ENCODE results near the gene RHO.
"Not testable (repeated sequence)": the region's sequence is repeated elsewhere in the genome, so short reads cannot be mapped to it uniquely, and the experiment has no call there.

RHO gene

DNA sequence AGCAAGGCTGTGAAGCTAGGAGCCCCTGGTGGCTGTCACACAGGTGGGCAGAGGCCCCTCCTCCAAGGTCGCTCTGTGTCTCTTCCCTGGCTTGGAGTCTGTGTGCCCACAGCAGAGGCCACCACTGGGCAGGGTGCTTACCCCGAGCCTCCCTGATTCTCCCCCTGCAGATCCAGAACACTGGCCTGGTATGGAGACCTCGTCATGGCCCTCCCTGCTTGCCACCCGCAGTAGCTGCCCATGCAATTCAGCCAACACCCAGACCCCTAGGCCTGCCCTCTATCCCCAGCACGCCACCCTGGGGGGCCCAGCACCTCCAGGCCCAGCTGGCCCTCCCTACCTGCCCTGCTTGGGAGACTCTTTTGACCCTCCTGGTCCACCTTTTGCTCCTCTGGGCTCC is 5.5 kb upstream of the RHO start:
- no peak for DNase-seq

DNA sequence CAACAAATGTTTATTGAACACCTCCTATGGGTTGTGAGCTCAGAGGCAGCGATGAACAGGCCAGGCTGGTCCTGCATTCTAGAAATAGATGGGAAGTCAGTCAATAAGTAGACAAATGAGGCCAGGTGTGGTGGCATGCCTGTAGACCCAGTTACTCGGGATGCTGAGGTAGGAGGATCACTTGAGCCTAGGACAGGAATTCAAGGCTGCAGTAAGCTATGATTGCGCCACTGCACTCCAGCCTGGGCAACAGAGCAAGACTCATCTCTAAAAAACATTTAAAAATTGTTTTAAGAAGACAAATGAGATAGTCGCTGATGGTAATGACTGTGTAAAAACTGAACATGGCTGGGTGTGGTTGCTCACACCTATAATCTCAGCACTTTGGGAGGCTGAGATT is 4.4 kb upstream of the RHO start:
- DNase-seq: no peak

DNA sequence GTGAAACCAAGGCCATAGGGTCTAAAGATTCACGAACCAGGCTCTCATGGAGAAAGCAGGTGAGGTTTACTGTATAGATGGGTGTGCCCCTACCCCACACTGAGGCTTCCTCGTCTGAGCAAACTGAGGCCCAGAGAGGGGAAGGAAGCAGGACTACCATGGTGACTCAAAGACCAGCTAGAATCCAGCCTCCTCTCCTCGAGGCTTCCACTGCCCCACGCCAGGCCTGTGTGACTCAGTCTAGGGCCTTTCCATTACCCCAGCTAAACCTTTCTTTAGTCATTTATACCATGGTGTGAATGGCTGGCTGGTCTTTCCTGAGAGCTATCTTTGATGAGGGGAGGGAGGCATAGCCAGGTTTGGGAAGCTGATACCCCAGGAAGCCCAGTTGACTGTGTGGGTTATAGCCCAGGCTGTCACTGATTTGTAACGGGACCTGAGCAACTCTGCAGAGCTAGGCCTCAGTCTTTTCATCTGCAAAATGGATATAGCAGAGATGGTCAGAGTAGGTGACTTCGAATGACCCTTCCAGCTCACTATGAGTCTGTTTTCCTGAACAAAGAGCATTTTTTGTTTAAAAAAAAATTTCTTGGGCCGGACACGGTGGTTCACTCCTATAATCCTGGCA is 3.0 kb upstream of the RHO start:
- DNase-seq: no peak

DNA sequence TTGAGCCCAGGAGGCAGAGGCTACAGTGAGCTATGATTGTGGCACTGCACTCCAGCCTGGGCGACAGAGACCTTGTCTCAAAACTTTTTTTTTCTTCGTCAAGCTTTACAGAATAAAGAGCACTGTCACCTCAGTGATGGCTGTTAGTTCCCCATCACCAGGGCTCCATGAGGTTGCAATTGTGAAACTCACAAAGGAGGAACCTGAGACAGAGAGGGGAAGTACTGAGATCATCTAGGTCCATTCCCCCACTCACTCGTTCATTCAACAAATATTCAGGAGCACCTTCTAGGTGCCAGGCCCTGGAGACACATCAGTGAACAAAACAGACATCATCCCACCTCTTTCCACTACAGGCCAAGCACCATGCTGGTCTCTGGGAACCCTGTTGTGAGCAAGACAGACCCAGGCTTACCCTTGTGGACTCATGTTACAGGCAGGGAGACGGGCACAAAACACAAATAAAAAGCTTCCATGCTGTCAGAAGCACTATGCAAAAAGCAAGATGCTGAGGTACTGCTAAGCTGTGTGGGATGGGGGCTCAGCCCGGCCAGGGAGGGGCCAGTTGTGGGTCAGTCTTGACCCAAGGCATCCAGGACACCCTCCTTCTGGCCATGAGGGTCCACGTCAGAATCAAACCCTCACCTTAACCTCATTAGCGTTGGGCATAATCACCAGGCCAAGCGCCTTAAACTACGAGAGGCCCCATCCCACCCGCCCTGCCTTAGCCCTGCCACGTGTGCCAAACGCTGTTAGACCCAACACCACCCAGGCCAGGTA is 2.1 kb upstream of the RHO start:
- DNase-seq: no peak

DNA sequence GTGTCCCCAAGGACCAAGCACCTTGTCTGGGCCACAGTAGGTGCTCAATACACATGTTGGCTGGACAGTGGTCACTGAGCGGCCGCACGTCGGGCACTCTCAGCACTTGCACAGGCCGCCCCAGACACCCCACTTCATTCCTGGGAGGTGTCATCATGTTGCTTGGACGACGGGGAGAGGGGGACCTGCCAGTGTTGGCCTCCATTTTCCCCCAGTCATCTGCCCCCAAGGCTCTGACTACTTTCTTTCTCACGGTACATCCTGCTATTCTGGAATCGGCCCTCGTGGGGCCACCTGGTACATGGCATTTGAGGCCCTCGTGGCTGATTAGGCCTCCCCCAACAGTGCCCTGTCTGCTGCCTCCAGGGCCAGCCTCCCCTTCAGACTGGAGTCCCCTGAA is 1.2 kb upstream of the RHO start:
- no peak for DNase-seq

DNA sequence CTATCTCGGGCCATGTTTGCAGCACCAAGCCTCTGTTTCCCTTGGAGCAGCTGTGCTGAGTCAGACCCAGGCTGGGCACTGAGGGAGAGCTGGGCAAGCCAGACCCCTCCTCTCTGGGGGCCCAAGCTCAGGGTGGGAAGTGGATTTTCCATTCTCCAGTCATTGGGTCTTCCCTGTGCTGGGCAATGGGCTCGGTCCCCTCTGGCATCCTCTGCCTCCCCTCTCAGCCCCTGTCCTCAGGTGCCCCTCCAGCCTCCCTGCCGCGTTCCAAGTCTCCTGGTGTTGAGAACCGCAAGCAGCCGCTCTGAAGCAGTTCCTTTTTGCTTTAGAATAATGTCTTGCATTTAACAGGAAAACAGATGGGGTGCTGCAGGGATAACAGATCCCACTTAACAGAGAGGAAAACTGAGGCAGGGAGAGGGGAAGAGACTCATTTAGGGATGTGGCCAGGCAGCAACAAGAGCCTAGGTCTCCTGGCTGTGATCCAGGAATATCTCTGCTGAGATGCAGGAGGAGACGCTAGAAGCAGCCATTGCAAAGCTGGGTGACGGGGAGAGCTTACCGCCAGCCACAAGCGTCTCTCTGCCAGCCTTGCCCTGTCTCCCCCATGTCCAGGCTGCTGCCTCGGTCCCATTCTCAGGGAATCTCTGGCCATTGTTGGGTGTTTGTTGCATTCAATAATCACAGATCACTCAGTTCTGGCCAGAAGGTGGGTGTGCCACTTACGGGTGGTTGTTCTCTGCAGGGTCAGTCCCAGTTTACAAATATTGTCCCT is 1.2 kb downstream of the RHO start:
- DNase-seq: no peak

DNA sequence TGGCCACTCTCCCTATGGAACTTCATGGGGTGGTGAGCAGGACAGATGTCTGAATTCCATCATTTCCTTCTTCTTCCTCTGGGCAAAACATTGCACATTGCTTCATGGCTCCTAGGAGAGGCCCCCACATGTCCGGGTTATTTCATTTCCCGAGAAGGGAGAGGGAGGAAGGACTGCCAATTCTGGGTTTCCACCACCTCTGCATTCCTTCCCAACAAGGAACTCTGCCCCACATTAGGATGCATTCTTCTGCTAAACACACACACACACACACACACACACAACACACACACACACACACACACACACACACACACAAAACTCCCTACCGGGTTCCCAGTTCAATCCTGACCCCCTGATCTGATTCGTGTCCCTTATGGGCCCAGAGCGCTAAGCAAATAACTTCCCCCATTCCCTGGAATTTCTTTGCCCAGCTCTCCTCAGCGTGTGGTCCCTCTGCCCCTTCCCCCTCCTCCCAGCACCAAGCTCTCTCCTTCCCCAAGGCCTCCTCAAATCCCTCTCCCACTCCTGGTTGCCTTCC is 1.9 kb downstream of the RHO start:
- DNase-seq: no peak

DNA sequence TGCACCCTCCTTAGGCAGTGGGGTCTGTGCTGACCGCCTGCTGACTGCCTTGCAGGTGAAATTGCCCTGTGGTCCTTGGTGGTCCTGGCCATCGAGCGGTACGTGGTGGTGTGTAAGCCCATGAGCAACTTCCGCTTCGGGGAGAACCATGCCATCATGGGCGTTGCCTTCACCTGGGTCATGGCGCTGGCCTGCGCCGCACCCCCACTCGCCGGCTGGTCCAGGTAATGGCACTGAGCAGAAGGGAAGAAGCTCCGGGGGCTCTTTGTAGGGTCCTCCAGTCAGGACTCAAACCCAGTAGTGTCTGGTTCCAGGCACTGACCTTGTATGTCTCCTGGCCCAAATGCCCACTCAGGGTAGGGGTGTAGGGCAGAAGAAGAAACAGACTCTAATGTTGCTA is 2.4 kb downstream of the RHO start:
- DNase-seq: no peak

DNA sequence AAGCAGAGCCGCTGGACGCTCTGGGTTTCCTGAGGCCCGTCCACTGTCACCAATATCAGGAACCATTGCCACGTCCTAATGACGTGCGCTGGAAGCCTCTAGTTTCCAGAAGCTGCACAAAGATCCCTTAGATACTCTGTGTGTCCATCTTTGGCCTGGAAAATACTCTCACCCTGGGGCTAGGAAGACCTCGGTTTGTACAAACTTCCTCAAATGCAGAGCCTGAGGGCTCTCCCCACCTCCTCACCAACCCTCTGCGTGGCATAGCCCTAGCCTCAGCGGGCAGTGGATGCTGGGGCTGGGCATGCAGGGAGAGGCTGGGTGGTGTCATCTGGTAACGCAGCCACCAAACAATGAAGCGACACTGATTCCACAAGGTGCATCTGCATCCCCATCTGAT is 3.3 kb downstream of the RHO start:
- no peak for DNase-seq

DNA sequence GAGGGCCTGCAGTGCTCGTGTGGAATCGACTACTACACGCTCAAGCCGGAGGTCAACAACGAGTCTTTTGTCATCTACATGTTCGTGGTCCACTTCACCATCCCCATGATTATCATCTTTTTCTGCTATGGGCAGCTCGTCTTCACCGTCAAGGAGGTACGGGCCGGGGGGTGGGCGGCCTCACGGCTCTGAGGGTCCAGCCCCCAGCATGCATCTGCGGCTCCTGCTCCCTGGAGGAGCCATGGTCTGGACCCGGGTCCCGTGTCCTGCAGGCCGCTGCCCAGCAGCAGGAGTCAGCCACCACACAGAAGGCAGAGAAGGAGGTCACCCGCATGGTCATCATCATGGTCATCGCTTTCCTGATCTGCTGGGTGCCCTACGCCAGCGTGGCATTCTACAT is 3.8 kb downstream of the RHO start:
- no peak for DNase-seq

DNA sequence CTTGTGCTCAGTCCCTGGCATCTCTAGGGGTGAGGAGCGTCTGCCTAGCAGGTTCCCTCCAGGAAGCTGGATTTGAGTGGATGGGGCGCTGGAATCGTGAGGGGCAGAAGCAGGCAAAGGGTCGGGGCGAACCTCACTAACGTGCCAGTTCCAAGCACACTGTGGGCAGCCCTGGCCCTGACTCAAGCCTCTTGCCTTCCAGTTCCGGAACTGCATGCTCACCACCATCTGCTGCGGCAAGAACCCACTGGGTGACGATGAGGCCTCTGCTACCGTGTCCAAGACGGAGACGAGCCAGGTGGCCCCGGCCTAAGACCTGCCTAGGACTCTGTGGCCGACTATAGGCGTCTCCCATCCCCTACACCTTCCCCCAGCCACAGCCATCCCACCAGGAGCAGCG is 5.0 kb downstream of the RHO start:
- no peak for DNase-seq

DNA sequence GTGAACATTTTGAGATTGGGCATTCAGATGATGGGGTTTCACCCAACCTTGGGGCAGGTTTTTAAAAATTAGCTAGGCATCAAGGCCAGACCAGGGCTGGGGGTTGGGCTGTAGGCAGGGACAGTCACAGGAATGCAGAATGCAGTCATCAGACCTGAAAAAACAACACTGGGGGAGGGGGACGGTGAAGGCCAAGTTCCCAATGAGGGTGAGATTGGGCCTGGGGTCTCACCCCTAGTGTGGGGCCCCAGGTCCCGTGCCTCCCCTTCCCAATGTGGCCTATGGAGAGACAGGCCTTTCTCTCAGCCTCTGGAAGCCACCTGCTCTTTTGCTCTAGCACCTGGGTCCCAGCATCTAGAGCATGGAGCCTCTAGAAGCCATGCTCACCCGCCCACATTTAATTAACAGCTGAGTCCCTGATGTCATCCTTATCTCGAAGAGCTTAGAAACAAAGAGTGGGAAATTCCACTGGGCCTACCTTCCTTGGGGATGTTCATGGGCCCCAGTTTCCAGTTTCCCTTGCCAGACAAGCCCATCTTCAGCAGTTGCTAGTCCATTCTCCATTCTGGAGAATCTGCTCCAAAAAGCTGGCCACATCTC is 6.1 kb downstream of the RHO start:
- no peak for DNase-seq

DNA sequence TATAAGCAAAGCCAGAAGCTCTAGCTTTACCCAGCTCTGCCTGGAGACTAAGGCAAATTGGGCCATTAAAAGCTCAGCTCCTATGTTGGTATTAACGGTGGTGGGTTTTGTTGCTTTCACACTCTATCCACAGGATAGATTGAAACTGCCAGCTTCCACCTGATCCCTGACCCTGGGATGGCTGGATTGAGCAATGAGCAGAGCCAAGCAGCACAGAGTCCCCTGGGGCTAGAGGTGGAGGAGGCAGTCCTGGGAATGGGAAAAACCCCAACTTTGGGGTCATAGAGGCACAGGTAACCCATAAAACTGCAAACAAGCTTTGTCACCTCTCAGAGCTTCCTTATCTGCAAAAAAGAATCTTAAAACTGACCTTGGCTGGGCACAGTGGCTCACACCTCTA is 6.6 kb downstream of the RHO start:
- DNase-seq: no peak

DNA sequence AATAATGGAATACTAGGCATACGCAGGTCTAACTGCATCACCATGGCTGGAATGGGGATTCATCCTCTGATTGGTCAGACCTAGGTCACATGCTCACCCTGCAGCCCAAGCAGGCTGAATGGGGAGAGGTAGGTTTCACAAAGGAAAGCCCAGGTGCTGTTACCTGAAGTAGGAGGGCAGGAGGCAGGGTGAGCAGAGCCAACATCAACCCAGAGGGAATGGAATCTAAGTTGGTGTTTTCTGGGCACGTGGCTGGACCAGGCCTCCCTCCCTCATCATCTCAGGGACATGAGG is 7.9 kb downstream of the RHO start:
- DNase-seq: no peak

DNA sequence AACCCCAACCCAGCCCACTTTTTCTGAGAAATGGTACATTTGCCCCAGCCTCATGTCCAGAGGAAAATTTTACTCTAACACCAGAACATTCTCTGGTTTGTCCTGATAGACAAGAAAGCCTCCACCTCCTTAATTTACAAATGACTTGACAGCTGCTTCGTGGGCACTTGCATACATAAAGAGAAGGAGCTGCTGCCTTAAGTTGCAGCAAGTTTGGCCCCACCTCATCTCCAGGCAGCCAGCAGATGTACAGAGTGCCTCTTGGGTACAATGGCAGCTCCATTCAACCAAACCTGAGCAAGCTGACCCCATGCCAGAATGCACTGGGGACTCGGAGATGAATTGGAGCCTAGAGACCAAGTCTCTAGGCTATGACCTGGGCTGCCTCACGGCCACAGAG is 8.4 kb downstream of the RHO start:
- DNase-seq: no peak

DNA sequence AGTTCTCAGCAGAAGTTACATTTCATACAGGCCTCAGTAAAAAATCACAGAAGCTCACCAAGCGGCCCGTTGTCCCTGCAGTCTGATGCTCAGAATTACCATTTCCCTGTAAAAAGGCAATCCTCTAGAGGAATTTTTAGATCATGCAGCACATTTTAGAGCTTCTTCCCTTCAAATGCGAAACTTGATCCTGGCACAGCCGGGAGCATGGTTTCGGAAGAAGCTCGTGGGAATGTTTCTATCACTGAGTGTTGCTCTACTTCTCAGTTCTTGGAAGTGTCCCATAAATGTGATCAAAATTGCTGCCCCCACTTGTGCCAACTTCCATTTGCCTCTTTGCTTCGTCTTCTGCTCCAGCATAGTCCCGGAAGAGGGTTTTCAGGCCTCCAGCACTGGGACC is 10.8 kb downstream of the RHO start:
- no peak for DNase-seq

DNA sequence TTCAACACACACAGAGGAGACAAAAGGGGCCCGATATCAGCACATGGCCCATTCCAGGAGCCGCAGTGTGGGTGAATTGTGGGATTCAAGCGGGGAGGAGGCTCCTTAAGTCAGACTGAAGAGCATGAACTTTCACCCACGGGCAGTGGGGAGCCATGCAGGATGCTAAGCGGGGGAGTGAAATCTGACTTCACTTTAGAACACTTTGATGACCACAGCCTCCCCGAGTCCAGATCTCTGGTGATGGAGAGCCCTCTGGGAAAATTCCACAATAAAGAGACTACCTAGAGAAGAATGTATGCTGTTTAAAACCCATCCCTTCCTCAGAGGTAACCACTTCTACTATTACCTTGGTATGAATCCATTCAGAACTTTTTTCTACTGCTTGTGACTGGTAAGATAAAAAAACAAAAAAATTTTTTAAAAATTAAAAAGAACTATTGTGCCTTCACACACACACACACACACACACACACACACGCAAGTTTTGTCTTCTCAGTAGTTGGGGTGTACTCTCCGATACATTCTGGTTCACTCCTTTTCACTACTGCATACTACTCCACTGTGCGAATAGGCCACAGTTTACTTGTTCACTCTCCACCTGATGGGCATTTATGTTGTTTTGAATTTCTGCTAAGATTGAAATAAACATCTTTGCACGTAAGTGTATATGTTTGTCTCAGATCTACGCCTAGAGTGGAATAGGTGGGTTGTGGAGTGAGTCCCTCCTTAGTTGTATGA is 12.5 kb downstream of the RHO start:
- DNase-seq: no peak

DNA sequence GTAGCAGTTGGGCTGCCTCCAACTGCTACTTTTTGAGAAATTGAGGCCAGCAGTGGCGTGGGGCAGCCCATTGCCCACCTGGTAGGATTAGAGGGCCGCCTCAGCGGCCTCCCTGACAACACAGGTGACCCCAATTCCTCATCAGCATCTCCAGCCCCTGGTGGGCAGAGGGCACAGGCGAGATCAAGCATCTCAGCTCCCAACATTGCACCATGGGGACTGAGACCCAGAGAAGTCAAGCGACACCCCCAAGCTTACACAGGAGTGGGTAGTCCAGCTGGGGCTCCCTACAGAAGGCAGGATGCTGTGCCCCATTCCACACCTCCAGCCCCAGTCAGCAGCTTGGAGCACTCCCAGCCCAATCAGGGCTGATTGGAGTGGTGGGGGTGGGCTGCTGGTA is 14.3 kb downstream of the RHO start:
- DNase-seq: no peak

DNA sequence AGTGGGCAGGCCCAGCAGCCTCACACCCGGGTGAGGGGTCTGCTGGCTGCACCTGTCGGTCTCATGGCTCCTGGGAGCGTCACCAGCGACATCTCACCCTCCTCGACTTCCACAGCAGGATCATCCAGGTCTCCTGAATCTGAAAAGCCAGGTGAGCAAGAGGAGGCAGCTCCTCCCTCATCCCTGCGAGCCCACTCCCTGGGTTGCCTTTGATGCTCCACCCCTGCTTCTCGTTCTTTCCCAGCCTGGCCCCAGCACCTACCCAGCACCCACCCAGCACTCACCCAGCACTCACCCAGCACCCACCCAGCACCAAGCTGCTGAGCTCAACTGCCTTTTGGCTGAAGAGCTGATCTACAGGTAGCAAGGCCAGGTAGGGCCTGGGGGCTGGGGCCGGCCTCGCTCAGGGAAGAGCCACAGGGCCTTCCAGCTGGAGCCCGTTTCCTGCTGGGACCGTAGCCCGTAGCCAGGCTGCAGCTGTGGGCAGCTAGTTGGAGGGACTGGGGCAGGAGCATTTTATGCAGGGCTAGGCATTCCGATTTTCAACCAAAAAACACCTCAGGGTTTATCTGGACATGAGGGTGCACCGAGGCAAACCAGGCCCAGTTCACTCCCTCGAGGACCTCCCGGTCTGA is 14.8 kb downstream of the RHO start, which contains the start of gene H1-8:
Gene H1-8 (plus strand): TSS at position 20 of the 635 bp plus-strand sequence. CDS start 44 bp downstream, at position 64.
- DNase-seq: no peak

DNA sequence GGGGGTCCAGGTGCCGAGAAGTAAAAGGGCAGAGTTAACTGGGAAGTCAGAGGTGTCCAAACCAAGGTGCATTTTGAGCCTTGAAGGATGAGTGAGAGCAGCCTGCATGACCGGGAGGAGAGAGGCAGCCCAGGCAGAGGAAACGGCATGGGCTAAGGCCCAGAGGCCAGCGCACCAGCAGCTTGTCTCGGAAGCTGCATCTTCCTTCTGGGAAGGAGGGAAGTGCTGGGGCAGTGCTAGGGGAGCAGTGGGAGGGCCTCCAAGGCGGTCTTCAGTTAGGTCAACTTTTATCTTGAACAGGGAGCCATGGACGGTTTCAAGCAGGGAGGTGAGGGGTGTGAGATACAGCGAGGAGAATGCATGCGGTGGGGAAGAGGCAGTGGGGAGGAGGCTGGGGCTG is 15.6 kb downstream of the RHO start:
- DNase-seq: no peak

DNA sequence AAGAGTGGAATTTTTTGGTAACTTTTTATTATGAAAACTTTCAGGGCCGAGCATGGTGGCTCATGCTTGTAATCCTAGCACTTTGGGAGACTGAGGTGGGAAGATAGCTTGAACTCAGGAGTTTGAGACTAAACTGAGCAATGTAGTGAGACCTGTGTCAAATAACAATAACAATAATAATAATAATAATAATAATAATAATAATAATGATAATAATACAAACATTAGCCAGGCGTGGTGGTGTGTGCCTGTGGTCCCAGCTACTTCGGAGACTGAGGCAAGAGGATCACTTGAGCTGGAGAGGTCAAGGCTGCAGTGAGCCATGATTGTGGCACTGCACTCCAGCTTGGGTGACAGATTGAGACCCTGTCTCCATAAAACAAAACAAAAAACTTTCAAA is 17.5 kb downstream of the RHO start:
- DNase-seq: not testable (repeated sequence)

DNA sequence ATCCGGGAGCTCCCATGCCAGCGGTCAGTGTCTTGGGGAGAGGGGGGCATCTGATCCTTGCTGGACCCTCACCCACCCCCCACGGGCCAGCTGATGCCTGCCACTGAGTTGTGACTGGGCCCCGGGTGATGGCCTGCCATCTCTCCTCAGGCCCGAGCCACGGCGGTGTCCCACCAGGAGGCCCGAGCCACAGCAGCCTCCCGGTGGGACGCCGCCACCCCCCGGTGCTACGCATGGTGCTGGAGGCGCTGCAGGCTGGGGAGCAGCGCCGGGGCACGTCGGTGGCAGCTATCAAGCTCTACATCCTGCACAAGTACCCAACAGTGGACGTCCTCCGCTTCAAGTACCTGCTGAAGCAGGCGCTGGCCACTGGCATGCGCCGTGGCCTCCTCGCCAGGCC is 18.8 kb downstream of the RHO start:
- no peak for DNase-seq
